A673 (cell line): ENCODE results near the gene KRT76. TPM values are rescaled to one million over a fixed set of nuclear protein-coding genes. Genes with fewer than 3 reads are reported as not detected.

Experiments
- BruUV-seq: library from RNA; stranded (reverse); fragments of 400-500 nt; replicated peaks from 2 replicates; lab custom pipeline; 2021; lab: Mats Ljungman, UMichigan
- CTCF ChIA-PET: fragments of 300-600 bp; sonication (Branson Sonifier 250); formaldehyde crosslinking; loops from one replicate; lab custom pipeline; 2022; ENCODE audit warnings: antibody characterized with exemption; lab: Charles Lee
- POLR2A ChIA-PET: fragments of 300-600 bp; sonication (Branson Sonifier 250); formaldehyde crosslinking; loops from one replicate; lab custom pipeline; 2022; ENCODE audit warnings: antibody characterized with exemption; ENCODE audit not compliant: low non-redundant PET; lab: Charles Lee
- DNase-seq: peaks from one replicate; pipeline ENCODE4 v3.0.0-alpha.2; 2015; ENCODE audit warnings: low spot score
- H3K27ac ChIP-seq: fragments of 200-600 bp; sonication (generic); 2 replicates; pipeline ENCODE4 v1.5.1; 2016; ENCODE audit warnings: mixed run types, low read depth, mild to moderate bottlenecking, mixed read lengths, antibody characterized with exemption, low read length; ENCODE audit not compliant: poor library complexity, severe bottlenecking
- H3K27me3 ChIP-seq: fragments of 200-600 bp; sonication (generic); replicated peaks from 2 replicates; pipeline ENCODE4 v1.6.1; 2017; ENCODE audit warnings: mixed run types, low read depth, mild to moderate bottlenecking, mixed read lengths, antibody characterized with exemption, low read length; ENCODE audit not compliant: insufficient read depth, poor library complexity
- H3K36me3 ChIP-seq: fragments of 200-600 bp; sonication (generic); 2 replicates; pipeline ENCODE4 v1.6.1; 2016; ENCODE audit warnings: mixed run types, mild to moderate bottlenecking, mixed read lengths, antibody characterized with exemption, low read length; ENCODE audit not compliant: insufficient read depth, poor library complexity, severe bottlenecking
- H3K4me1 ChIP-seq: fragments of 200-600 bp; sonication (generic); 2 replicates; pipeline ENCODE4 v1.6.1; 2017; ENCODE audit warnings: mixed run types, mild to moderate bottlenecking, mixed read lengths, antibody characterized with exemption, low read length; ENCODE audit not compliant: insufficient read depth, poor library complexity, severe bottlenecking
- H3K4me3 ChIP-seq: fragments of 200-600 bp; sonication (generic); 2 replicates; pipeline ENCODE4 v1.5.1; 2016; ENCODE audit warnings: low read depth, mixed run types, mild to moderate bottlenecking, mixed read lengths, low read length; ENCODE audit not compliant: poor library complexity, severe bottlenecking
- H3K9me3 ChIP-seq: fragments of 200-600 bp; sonication (generic); 2 replicates; pipeline ENCODE4 v1.6.1; 2016; ENCODE audit warnings: mixed run types, low read depth, mild to moderate bottlenecking, mixed read lengths, antibody characterized with exemption, low read length; ENCODE audit not compliant: poor library complexity, severe bottlenecking
- CTCF ChIP-seq: fragments of 300-800, 200-600 bp; sonication (generic); conservative IDR thresholded peaks from 2 replicates; pipeline ENCODE4 v1.5.1; 2017; ENCODE audit warnings: low read depth, mild to moderate bottlenecking, antibody characterized with exemption, low read length, moderate library complexity, mixed read lengths
- EZH2 ChIP-seq: fragments of 200-600 bp; sonication (generic); IDR thresholded peaks from 2 replicates; pipeline ENCODE4 v1.6.1; 2017; ENCODE audit warnings: borderline replicate concordance, low read depth, mild to moderate bottlenecking, mixed read lengths, antibody characterized with exemption, low read length; ENCODE audit not compliant: poor library complexity, severe bottlenecking
- intact Hi-C: fragments of 100-400 bp; cut with micrococcal nuclease; formaldehyde crosslinking; loops from one replicate; pipeline ENCODE4 v1.10.0; 2022; ENCODE audit not compliant: unreplicated experiment
- total RNA-seq: library from RNA; stranded (reverse); gene quantifications from 2 replicates; pipeline ENCODE4 v1.2.3, GENCODE V29; 2021

KRT76 gene
- total RNA-seq, 1 experiment from 2014 or later, result not detected

GRCh38 chr12:52807544-52808470, 30.7 kb upstream of the KRT76 start:
- no peaks in the 10 kb centered on the region for H3K27me3 ChIP-seq
- H3K9me3 ChIP-seq, result no peaks in the 10 kb centered on the region
- H3K36me3 ChIP-seq, result no peaks in the 10 kb centered on the region
- ChIA-PET POLR2A (no interaction called here), CTCF (no interaction called here)
- H3K4me3 ChIP-seq, result no peak overlapping the region
- no TSS peak for BruUV-seq
- DNase-seq, result no peak
- peaks cover 19% of the 10 kb centered on the region for H3K4me1 ChIP-seq
- H3K27ac ChIP-seq, result no peak overlapping the region
- intact Hi-C loops, result no loop called here
- TF ChIP-seq CTCF (no peak), EZH2 (no peak)

GRCh38 chr12:52806821-52807543, 29.8 kb upstream of the KRT76 start:
- Histone ChIP-seq H3K36me3 (no peaks in the 10 kb centered on the region), H3K27ac (no peak overlapping the region), H3K4me3 (no peak overlapping the region), H3K27me3 (no peaks in the 10 kb centered on the region), H3K9me3 (no peaks in the 10 kb centered on the region), H3K4me1 (peaks cover 19% of the 10 kb centered on the region)
- DNase-seq, result no peak
- ChIA-PET POLR2A (no interaction called here), CTCF (no interaction called here)
- no peak for TF ChIP-seq CTCF
- no peak for TF ChIP-seq EZH2
- no TSS peak for BruUV-seq
- intact Hi-C loops, result no loop called here

GRCh38 chr12:52806169-52806811, 29.1 kb upstream of the KRT76 start:
- no peak overlapping the region for H3K27ac ChIP-seq
- no peaks in the 10 kb centered on the region for H3K9me3 ChIP-seq
- H3K4me1 ChIP-seq, result peaks cover 19% of the 10 kb centered on the region
- no peak overlapping the region for H3K4me3 ChIP-seq
- no peaks in the 10 kb centered on the region for H3K36me3 ChIP-seq
- no peak for DNase-seq
- POLR2A ChIA-PET, result no interaction called here
- CTCF ChIA-PET, result interaction anchor here (0.8 kb wide), 1 partner anchor 64 kb away, joined by 3 read pairs; no protein-coding TSS in a partner anchor
- TF ChIP-seq EZH2, result no peak
- TF ChIP-seq CTCF, result no peak
- no peaks in the 10 kb centered on the region for H3K27me3 ChIP-seq
- no TSS peak for BruUV-seq
- intact Hi-C loops, result no loop called here
